SK-N-SH (cell line): ENCODE results near the gene ACTR3. TPM values are rescaled to one million over a fixed set of nuclear protein-coding genes. Genes with fewer than 3 reads are reported as not detected.

Experiments used
- CTCF ChIA-PET: fragments of 300-600, 350-600 bp; formaldehyde crosslinking; extraction: SDS; loops from one replicate; lab custom pipeline; 2021; lab: Yijun Ruan, JAX
- POLR2A ChIA-PET: fragments of 350-600 bp; sonication (Branson Sonifier 250); formaldehyde crosslinking; extraction: SDS; loops from one replicate; lab custom pipeline; 2020; ENCODE audit warnings: antibody characterized with exemption, inconsistent platforms; lab: Yijun Ruan, JAX
- DNase-seq: peaks from one replicate; pipeline ENCODE4 v3.0.0; 2012
- H2AFZ ChIP-seq: fragments of 200-600 bp; sonication (generic); 2 replicates; pipeline ENCODE4 v1.8.1; 2016; ENCODE audit warnings: antibody characterized with exemption, mild to moderate bottlenecking, low read depth
- H3F3A ChIP-seq: fragments of 200-600 bp; sonication (generic); replicated peaks from 2 replicates; pipeline ENCODE3; 2016; ENCODE audit warnings: antibody characterized with exemption, mild to moderate bottlenecking; ENCODE audit not compliant: insufficient read depth
- H3K27ac ChIP-seq, 2 experiments: fragments of 200-500 bp in 1 of 2; fragments of 200-600 bp in 1 of 2; sonication (Bioruptor generic) in 1 of 2; sonication (generic), shearing (Covaris generic) in 1 of 2; 2 replicates each; pipeline versions ENCODE4 v1.5.1 to v1.6.1; 2014 to 2016; ENCODE audit warnings: low read depth in 2 of 2, inconsistent platforms in 1 of 2, low read length in 1 of 2, mild to moderate bottlenecking in 1 of 2, mixed read lengths in 1 of 2
- H3K27me3 ChIP-seq: fragments of 200-600 bp; sonication (generic), shearing (Covaris generic); 2 replicates; pipeline ENCODE4 v1.6.1; 2016; ENCODE audit warnings: mixed run types; ENCODE audit not compliant: insufficient read depth
- H3K36me3 ChIP-seq, 2 experiments: fragments of 200-500 bp in 1 of 2; fragments of 200-600 bp in 1 of 2; sonication (Bioruptor generic) in 1 of 2; sonication (generic) in 1 of 2; replicated peaks in 1 of 2; 2 replicates each; pipeline versions ENCODE3 to v1.5.1; 2014 to 2016; ENCODE audit warnings: low read length in 1 of 2, mild to moderate bottlenecking in 1 of 2; ENCODE audit not compliant: insufficient read depth in 2 of 2, control insufficient read depth in 1 of 2
- H3K4me1 ChIP-seq, 2 experiments: fragments of 200-500 bp in 1 of 2; fragments of 200-600 bp in 1 of 2; sonication (Bioruptor generic) in 1 of 2; sonication (generic), shearing (Covaris generic) in 1 of 2; 2 replicates each; pipeline versions ENCODE4 v1.5.1 to v1.6.1; 2014 to 2016; ENCODE audit warnings: low read depth in 1 of 2, low read length in 1 of 2, mixed run types in 1 of 2; ENCODE audit not compliant: insufficient read depth in 2 of 2, control insufficient read depth in 1 of 2
- H3K4me2 ChIP-seq: fragments of 200-600 bp; sonication (generic), shearing (Covaris generic); 2 replicates; pipeline ENCODE4 v1.6.1; 2017; ENCODE audit warnings: mixed run types
- H3K4me3 ChIP-seq, 2 experiments: fragments of 200-500 bp in 1 of 2; fragments of 200-600 bp in 1 of 2; sonication (Bioruptor generic) in 1 of 2; sonication (generic), shearing (Covaris generic) in 1 of 2; 2 replicates each; pipeline versions ENCODE4 v1.5.1 to v1.8.1; 2014 to 2016; ENCODE audit warnings: low read depth in 2 of 2, inconsistent platforms in 1 of 2, low read length in 1 of 2, mild to moderate bottlenecking in 1 of 2, mixed read lengths in 1 of 2, moderate library complexity in 1 of 2
- H3K79me2 ChIP-seq: fragments of 200-600 bp; sonication (generic); 2 replicates; pipeline ENCODE4 v1.8.1; 2017; ENCODE audit warnings: mild to moderate bottlenecking; ENCODE audit not compliant: insufficient read depth
- H3K9ac ChIP-seq: fragments of 200-600 bp; sonication (generic); 2 replicates; pipeline ENCODE4 v1.6.1; 2017; ENCODE audit warnings: mixed run types
- H3K9me2 ChIP-seq: fragments of 200-600 bp; sonication (generic); 2 replicates; pipeline ENCODE4 v1.6.1; 2017; ENCODE audit warnings: mixed run types
- H3K9me3 ChIP-seq: fragments of 200-600 bp; sonication (generic); 2 replicates; pipeline ENCODE4 v1.6.1; 2017; ENCODE audit warnings: mixed run types, mild to moderate bottlenecking, moderate library complexity
- H4K20me1 ChIP-seq: fragments of 200-600 bp; sonication (generic); 2 replicates; pipeline ENCODE4 v1.6.1; 2017; ENCODE audit warnings: mild to moderate bottlenecking, mixed run types; ENCODE audit not compliant: insufficient read depth
- ELF1 ChIP-seq: IDR thresholded peaks from 2 replicates; pipeline ENCODE4 v1.4.0; 2012
- FOXM1 ChIP-seq: IDR thresholded peaks from 2 replicates; pipeline ENCODE4 v1.4.0; 2012; ENCODE audit warnings: low read depth, mild to moderate bottlenecking
- GABPA ChIP-seq: IDR thresholded peaks from 2 replicates; pipeline ENCODE4 v1.4.0; 2012; ENCODE audit warnings: low read depth, mild to moderate bottlenecking
- GATA2 ChIP-seq: sonication (generic); formaldehyde crosslinking; IDR thresholded peaks from 2 replicates; pipeline ENCODE4 v1.5.0; 2020; ENCODE audit warnings: mild to moderate bottlenecking, missing genetic modification reagents
- IRF3 ChIP-seq: fragments of 150-350 bp; IDR thresholded peaks from 2 replicates; pipeline ENCODE4 v1.6.1; 2016; ENCODE audit warnings: mild to moderate bottlenecking, low read depth, low read length
- JUND ChIP-seq: IDR thresholded peaks from 2 replicates; pipeline ENCODE4 v1.4.0; 2012
- MEF2A ChIP-seq: IDR thresholded peaks from 2 replicates; pipeline ENCODE4 v1.4.0; 2012; ENCODE audit warnings: low read depth, borderline replicate concordance
- MXI1 ChIP-seq: IDR thresholded peaks from 2 replicates; pipeline ENCODE4 v1.6.1; 2012; ENCODE audit warnings: mild to moderate bottlenecking, low read depth, low read length, improper control_type of control experiment
- NFIC ChIP-seq: IDR thresholded peaks from 2 replicates; pipeline ENCODE4 v1.4.0; 2012; ENCODE audit warnings: borderline replicate concordance
- RCOR1 ChIP-seq: fragments of 150-350 bp; IDR thresholded peaks from 2 replicates; pipeline ENCODE4 v1.6.1; 2017; ENCODE audit warnings: antibody characterized with exemption, low read length
- REST ChIP-seq: IDR thresholded peaks from 2 replicates; pipeline ENCODE4 v1.6.1; 2012; ENCODE audit warnings: mild to moderate bottlenecking, low read depth, low read length, moderate library complexity
- RFX5 ChIP-seq: IDR thresholded peaks from 2 replicates; pipeline ENCODE4 v1.6.1; 2012; ENCODE audit warnings: mild to moderate bottlenecking, improper control_type of control experiment, low read length
- RXRA ChIP-seq: IDR thresholded peaks from 2 replicates; pipeline ENCODE4 v1.4.0; 2012; ENCODE audit warnings: low read depth, mild to moderate bottlenecking, borderline replicate concordance
- SIN3A ChIP-seq: IDR thresholded peaks from 2 replicates; pipeline ENCODE4 v1.6.1; 2012; ENCODE audit warnings: low read depth, mild to moderate bottlenecking, low read length, moderate library complexity, borderline replicate concordance
- SMC3 ChIP-seq: IDR thresholded peaks from 2 replicates; pipeline ENCODE4 v1.6.1; 2012; ENCODE audit warnings: low read depth, low read length, improper control_type of control experiment
- TAF1 ChIP-seq: IDR thresholded peaks from 2 replicates; pipeline ENCODE4 v1.6.1; 2012; ENCODE audit warnings: low read depth, mild to moderate bottlenecking, low read length, moderate library complexity, borderline replicate concordance
- TCF12 ChIP-seq: IDR thresholded peaks from 2 replicates; pipeline ENCODE4 v1.4.0; 2012
- TEAD4 ChIP-seq: IDR thresholded peaks from 2 replicates; pipeline ENCODE4 v1.4.0; 2012; ENCODE audit warnings: mild to moderate bottlenecking, borderline replicate concordance; ENCODE audit not compliant: insufficient read depth
- USF1 ChIP-seq: IDR thresholded peaks from 2 replicates; pipeline ENCODE4 v1.4.0; 2012; ENCODE audit warnings: low read depth, borderline replicate concordance
- USF2 ChIP-seq: fragments of 150-350 bp; IDR thresholded peaks from 2 replicates; pipeline ENCODE4 v1.6.1; 2017; ENCODE audit warnings: antibody characterized with exemption, low read length, low read depth, borderline replicate concordance
- WGBS: methylation state at CpG from one replicate; pipeline ENCODE4 v1.1.6; 2017; ENCODE audit warnings: low lambda C conversion rate; 5-methylcytosine and 5-hydroxymethylcytosine counted together
- polyA plus RNA-seq, 3 experiments: library from polyadenylated mRNA; depleted of rRNA; stranded (reverse); fragments of >200 nt; gene quantifications; 2 replicates each; pipeline ENCODE4 v1.2.3, GENCODE V29; 2012
- TF ChIP-seq, protein P1 (sequence below): IDR thresholded peaks from 2 replicates; pipeline ENCODE4 v1.4.0; 2012; ENCODE audit warnings: low read depth

The ACTR3 gene
- polyA plus RNA-seq, 1 of the 3 experiments (the other 2 are of a cell fraction) = 90.8 TPM

DNA sequence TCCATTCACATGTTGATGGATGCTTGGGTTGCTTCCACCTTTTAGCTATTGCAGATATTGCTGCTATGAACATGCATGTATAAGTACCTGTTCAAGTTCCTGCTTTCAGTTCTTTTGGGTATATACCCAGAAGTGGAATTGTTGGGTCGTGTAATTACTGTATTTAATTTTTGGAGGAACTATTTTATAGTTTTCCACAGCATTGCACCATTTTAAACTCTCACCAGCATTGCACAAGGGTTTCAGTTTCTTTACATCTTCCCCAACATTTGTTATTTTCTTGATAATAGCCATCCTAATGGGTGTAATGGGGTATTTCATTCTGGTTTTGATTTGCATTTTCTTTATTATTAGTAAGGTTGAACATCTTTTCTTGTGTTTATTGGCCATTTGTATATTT lies 16.0 kb downstream of the ACTR3 start:
- H3K79me2 ChIP-seq = peaks cover 100% of the 10 kb centered on the region
- no peaks in the 10 kb centered on the region for H3K9me2 ChIP-seq
- peaks cover 3% of the 10 kb centered on the region for H3F3A ChIP-seq
- no peak overlapping the region for H3K4me3 ChIP-seq
- CTCF ChIA-PET = no interaction called here
- H2AFZ ChIP-seq = no peak overlapping the region
- DNase-seq = no peak
- no peaks in the 10 kb centered on the region for H3K27me3 ChIP-seq
- POLR2A ChIA-PET = no interaction called here
- no peak overlapping the region for H3K27ac ChIP-seq
- H3K36me3 ChIP-seq = peaks cover 0 to 16% of the 10 kb centered on the region in 2 experiments
- H4K20me1 ChIP-seq = peaks cover 98% of the 10 kb centered on the region
- TF ChIP-seq RFX5 (no peak), RCOR1 (no peak), RXRA (no peak), GABPA (no peak), TEAD4 (no peak), REST (no peak)
- TF ChIP-seq, protein P1, sequence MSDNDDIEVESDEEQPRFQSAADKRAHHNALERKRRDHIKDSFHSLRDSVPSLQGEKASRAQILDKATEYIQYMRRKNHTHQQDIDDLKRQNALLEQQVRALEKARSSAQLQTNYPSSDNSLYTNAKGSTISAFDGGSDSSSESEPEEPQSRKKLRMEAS = no peak
- WGBS = 86% methylated on average over 1 of the region's 1 CpG
- H3K4me2 ChIP-seq = no peak overlapping the region
- no peak overlapping the region for H3K9ac ChIP-seq
- H3K4me1 ChIP-seq = no peaks in the 10 kb centered on the region
- peaks cover 9% of the 10 kb centered on the region; the same call in 1 of the 2 replicates for H3K9me3 ChIP-seq

- Histone ChIP-seq H3K36me3 (peaks cover 0 to 16% of the 10 kb centered on the region in 2 experiments), H3F3A (peaks cover 3% of the 10 kb centered on the region), H3K9me3 (peaks cover 9% of the 10 kb centered on the region; the same call in 1 of the 2 replicates), H3K9me2 (no peaks in the 10 kb centered on the region), H3K27ac (no peak overlapping the region), H3K4me2 (no peak overlapping the region), H3K9ac (no peak overlapping the region), H2AFZ (no peak overlapping the region), H3K27me3 (no peaks in the 10 kb centered on the region), H4K20me1 (peaks cover 98% of the 10 kb centered on the region), H3K79me2 (peaks cover 100% of the 10 kb centered on the region), H3K4me3 (no peak overlapping the region), H3K4me1 (no peaks in the 10 kb centered on the region)
- 97% methylated on average over 1 of the region's 1 CpG for WGBS
- ChIA-PET CTCF (no interaction called here), POLR2A (no interaction called here)
- DNase-seq = no peak
- TF ChIP-seq USF1 = no peak
- TF ChIP-seq RXRA = no peak
- no peak for TF ChIP-seq JUND
- no peak for TF ChIP-seq GATA2 (CRISPR knock-in tag)
- TF ChIP-seq NFIC = no peak
- no peak for TF ChIP-seq TCF12
- TF ChIP-seq MEF2A = no peak
- no peak for TF ChIP-seq TAF1
- no peak for TF ChIP-seq MXI1
- no peak for TF ChIP-seq USF2
- TF ChIP-seq ELF1 = no peak
- TF ChIP-seq SIN3A = no peak
- TF ChIP-seq FOXM1 = no peak
- no peak for TF ChIP-seq IRF3
- TF ChIP-seq RCOR1 = no peak
- no peak for TF ChIP-seq SMC3
These were observed 16.8 kb downstream of the ACTR3 start for GRCh38 chr2:113906647-113907046.
